ENCODE results near the gene UBR3. TPM values are rescaled to one million over a fixed set of nuclear protein-coding genes. Genes with fewer than 3 reads are reported as not detected.

The UBR3 gene
- total RNA-seq, 1 experiment from 2014 or later = 21.9 TPM

DNA sequence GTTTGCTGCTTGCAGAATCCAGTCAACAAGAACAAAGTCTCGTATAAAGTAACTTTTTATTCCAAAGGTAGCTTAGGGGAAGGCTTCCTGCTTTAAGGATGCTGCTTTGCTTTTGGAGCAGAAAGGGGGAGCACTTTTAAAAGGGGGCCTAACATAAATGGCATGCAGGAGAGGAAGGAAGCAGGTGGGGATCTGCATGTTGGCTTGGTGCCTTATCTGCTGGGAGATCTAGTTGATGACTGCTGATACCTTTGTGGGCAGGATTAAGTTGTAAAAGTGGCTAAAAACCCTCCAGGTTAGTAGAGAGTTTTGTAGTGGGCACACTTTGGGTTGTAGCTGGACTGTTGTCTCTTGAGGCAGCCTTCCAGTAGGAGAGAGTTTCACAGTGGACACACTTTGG is 22.5 kb downstream of the UBR3 start:
- Histone ChIP-seq H4K91ac (ENCODE audit: insufficient read length, low read depth, low read length) (no peak overlapping the region), H3K4me1 (ENCODE audit: insufficient read depth, low read length) (no peaks in the 10 kb centered on the region), H3K27me3 (ENCODE audit: insufficient read depth, low read length) (no peaks in the 10 kb centered on the region), H3K79me2 (ENCODE audit: insufficient read depth, low read length) (peaks cover 3% of the 10 kb centered on the region; the same call in 1 of the 2 replicates), H2AK5ac (ENCODE audit: insufficient read length, low read length) (no peak overlapping the region), H2BK12ac (ENCODE audit: insufficient read length, low read depth, low read length) (no peak overlapping the region), H2BK5ac (ENCODE audit: insufficient read length, low read length) (no peak overlapping the region), H3K56ac (ENCODE audit: insufficient read length, low read depth, low read length) (no peak overlapping the region), H3K4ac (ENCODE audit: low read depth, low read length) (no peak overlapping the region), H2AFZ (ENCODE audit: low read length) (no peak overlapping the region), H3K23ac (ENCODE audit: insufficient read length, low read depth, low read length) (no peak overlapping the region), H2BK20ac (ENCODE audit: low read depth, low read length, poor library complexity, severe bottlenecking) (no peak overlapping the region), H3T11ph (ENCODE audit: low read length) (no peak overlapping the region), H3K4me2 (ENCODE audit: insufficient read depth, insufficient read length, low read length) (no peak overlapping the region), H3K9me3 (ENCODE audit: control insufficient read depth, low read depth, low read length) (no peaks in the 10 kb centered on the region), H2BK120ac (ENCODE audit: low read depth, low read length, poor library complexity, severe bottlenecking) (no peak overlapping the region), H4K5ac (ENCODE audit: insufficient read length, low read depth, low read length) (no peak overlapping the region), H3K9ac (ENCODE audit: extremely low read depth, insufficient read length, low read length) (no peak overlapping the region), H3K18ac (ENCODE audit: insufficient read length, low read depth, low read length) (no peak overlapping the region), H3K27ac (ENCODE audit: insufficient read length, low read depth, low read length) (no peak overlapping the region), H3K79me1 (ENCODE audit: insufficient read depth, low read depth, low read length, poor library complexity, severe bottlenecking) (peaks cover 3% of the 10 kb centered on the region), H3K14ac (ENCODE audit: insufficient read depth, low read length) (no peak overlapping the region), H3K23me2 (ENCODE audit: insufficient read length, low read depth, low read length, poor library complexity, severe bottlenecking) (no peaks in the 10 kb centered on the region), H4K8ac (replicated peaks; ENCODE audit: insufficient read length, low read depth, low read length) (no peak overlapping the region), H2BK15ac (ENCODE audit: low read depth, low read length) (no peak overlapping the region), H4K20me1 (ENCODE audit: control insufficient read depth, insufficient read depth, insufficient read length) (no peaks in the 10 kb centered on the region)
- peaks cover 0 to 2% of the 10 kb centered on the region in 2 experiments; a peak in 1 of 5 replicates for H3K9me3 Mint-ChIP-seq
- H3K36me3 Mint-ChIP-seq (ENCODE audit: insufficient read depth in 1 of 3, low read depth in 3 of 3) = peaks cover 8 to 20% (median 10%) of the 10 kb centered on the region in 3 experiments; a peak in 5 of 7 replicates
- H3K27me3 Mint-ChIP-seq (ENCODE audit: low read depth) = no peaks in the 10 kb centered on the region; the same call in 1 of the 2 replicates
- H3K27ac Mint-ChIP-seq = peak overlapping the region in 1 of 3 experiments; percentile 32; a peak in 2 of 7 replicates
- peaks cover 4 to 5% of the 10 kb centered on the region in 2 experiments; a peak in 3 of 4 replicates for H3K4me1 Mint-ChIP-seq
- DNase-seq = no peak
- WGBS (ENCODE audit: extremely low coverage, insufficient read length, low lambda C conversion rate) = no CpG with 5 or more reads among the region's 1 CpG
- no peak overlapping the region for H3K4me3 Mint-ChIP-seq
- TF ChIP-seq, protein P1, sequence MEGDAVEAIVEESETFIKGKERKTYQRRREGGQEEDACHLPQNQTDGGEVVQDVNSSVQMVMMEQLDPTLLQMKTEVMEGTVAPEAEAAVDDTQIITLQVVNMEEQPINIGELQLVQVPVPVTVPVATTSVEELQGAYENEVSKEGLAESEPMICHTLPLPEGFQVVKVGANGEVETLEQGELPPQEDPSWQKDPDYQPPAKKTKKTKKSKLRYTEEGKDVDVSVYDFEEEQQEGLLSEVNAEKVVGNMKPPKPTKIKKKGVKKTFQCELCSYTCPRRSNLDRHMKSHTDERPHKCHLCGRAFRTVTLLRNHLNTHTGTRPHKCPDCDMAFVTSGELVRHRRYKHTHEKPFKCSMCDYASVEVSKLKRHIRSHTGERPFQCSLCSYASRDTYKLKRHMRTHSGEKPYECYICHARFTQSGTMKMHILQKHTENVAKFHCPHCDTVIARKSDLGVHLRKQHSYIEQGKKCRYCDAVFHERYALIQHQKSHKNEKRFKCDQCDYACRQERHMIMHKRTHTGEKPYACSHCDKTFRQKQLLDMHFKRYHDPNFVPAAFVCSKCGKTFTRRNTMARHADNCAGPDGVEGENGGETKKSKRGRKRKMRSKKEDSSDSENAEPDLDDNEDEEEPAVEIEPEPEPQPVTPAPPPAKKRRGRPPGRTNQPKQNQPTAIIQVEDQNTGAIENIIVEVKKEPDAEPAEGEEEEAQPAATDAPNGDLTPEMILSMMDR (conservative IDR thresholded peaks at IDR 0.05) = no peak

Data from H9 (cell line).